A673 (cell line): Measurements from ENCODE around the gene CLEC16A.

Experiments used
- CTCF ChIP-seq: fragments of 300-800, 200-600 bp; sonication (generic); conservative IDR thresholded peaks from 2 replicates; pipeline ENCODE4 v1.5.1; 2017; ENCODE audit warnings: low read depth, mild to moderate bottlenecking, antibody characterized with exemption, low read length, moderate library complexity, mixed read lengths
- EZH2 ChIP-seq: fragments of 200-600 bp; sonication (generic); IDR thresholded peaks from 2 replicates; pipeline ENCODE4 v1.6.1; 2017; ENCODE audit warnings: borderline replicate concordance, low read depth, mild to moderate bottlenecking, mixed read lengths, antibody characterized with exemption, low read length; ENCODE audit not compliant: poor library complexity, severe bottlenecking

GRCh38 chr16:11051879-11052808 lies 107.8 kb downstream of the CLEC16A start:
- TF ChIP-seq CTCF (no peak), EZH2 (no peak)
